CD4-positive, alpha-beta T cell (primary cell): ENCODE measurements around the gene RSKR. TPM values are rescaled to one million over a fixed set of nuclear protein-coding genes. Genes with fewer than 3 reads are reported as not detected.

Experiments used
- ATAC-seq: fragments of 200-7000 bp; cut with Tn5 transposase; one replicate; pipeline ENCODE4 v1.10.0; 2022; ENCODE audit warnings: mild to moderate bottlenecking; ENCODE audit not compliant: poor library complexity
- CTCF ChIA-PET: fragments of 350-600 bp; sonication (Branson Sonifier 250); formaldehyde crosslinking; loops from one replicate; lab custom pipeline; 2021; ENCODE audit warnings: antibody characterized with exemption, inconsistent platforms; lab: Charles Lee
- POLR2A ChIA-PET: fragments of 350-600 bp; sonication (Branson Sonifier 250); formaldehyde crosslinking; loops from one replicate; lab custom pipeline; 2021; ENCODE audit warnings: antibody characterized with exemption, inconsistent platforms; lab: Charles Lee
- DNase-seq, 14 experiments: peaks; one replicate each; pipeline ENCODE4 v3.0.0-alpha.2; 2013 to 2020; ENCODE audit warnings: mixed read lengths in 2 of 14
- H3K27ac ChIP-seq, 2 donors: one replicate each; pipeline versions ENCODE4 v1.5.1 to v1.7.0; 2013; ENCODE audit warnings: low read length in 2 of 2, low read depth in 1 of 2, mild to moderate bottlenecking in 1 of 2
- H3K27me3 ChIP-seq, 2 experiments: 1 replicate in 1 of 2; 2 replicates in 1 of 2; pipeline versions ENCODE4 v1.6.1 to v1.7.0; 2013; ENCODE audit warnings: low read length in 2 of 2, control low read depth in 1 of 2, mild to moderate bottlenecking in 1 of 2, moderate library complexity in 1 of 2; ENCODE audit not compliant: insufficient read depth in 2 of 2, control insufficient read depth in 1 of 2
- H3K36me3 ChIP-seq: one replicate; pipeline ENCODE4 v1.6.1; 2013; ENCODE audit warnings: low read length, control low read depth; ENCODE audit not compliant: insufficient read depth
- H3K4me1 ChIP-seq: one replicate; pipeline ENCODE4 v1.6.1; 2013; ENCODE audit warnings: low read length, control low read depth; ENCODE audit not compliant: insufficient read depth
- H3K4me3 ChIP-seq: one replicate; pipeline ENCODE4 v1.5.1; 2013; ENCODE audit warnings: mild to moderate bottlenecking, low read length, moderate library complexity
- H3K9me3 ChIP-seq, 2 experiments: 1 replicate in 1 of 2; 2 replicates in 1 of 2; pipeline versions ENCODE4 v1.6.1 to v1.7.0; 2013; ENCODE audit warnings: low read length in 2 of 2, mild to moderate bottlenecking in 2 of 2, control low read depth in 1 of 2, moderate library complexity in 1 of 2; ENCODE audit not compliant: control insufficient read depth in 1 of 2, insufficient read depth in 1 of 2
- H3K27ac Mint-ChIP-seq: one replicate; pipeline ENCODE4 v1.8.0; 2020; ENCODE audit warnings: mixed read lengths
- H3K27me3 Mint-ChIP-seq: one replicate; pipeline ENCODE4 v1.8.0; 2021; ENCODE audit warnings: mixed read lengths
- H3K36me3 Mint-ChIP-seq: one replicate; pipeline ENCODE4 v1.8.0; 2021; ENCODE audit warnings: low read depth, mixed read lengths
- H3K4me1 Mint-ChIP-seq: one replicate; pipeline ENCODE4 v1.8.0; 2021; ENCODE audit warnings: low read depth, mixed read lengths
- H3K4me3 Mint-ChIP-seq: one replicate; pipeline ENCODE4 v1.8.0; 2020; ENCODE audit warnings: mild to moderate bottlenecking, mixed read lengths
- H3K9me3 Mint-ChIP-seq: one replicate; pipeline ENCODE4 v1.8.0; 2020; ENCODE audit warnings: mixed read lengths
- CTCF ChIP-seq: fragments of 200-600 bp; IDR thresholded peaks from one replicate; pipeline ENCODE4 v1.8.0; 2022; ENCODE audit warnings: antibody characterized with exemption, mild to moderate bottlenecking
- intact Hi-C, 2 experiments: fragments of 100-400 bp; cut with DNase I in 1 of 2; cut with micrococcal nuclease in 1 of 2; formaldehyde crosslinking; loops; one replicate each; pipeline versions ENCODE4 v1.15.1 to v1.9.0; 2023 to 2025; cut with DNase I, micrococcal nuclease
- total RNA-seq, 174 experiments: library from RNA in 2 of 174; stranded (reverse) in 2 of 174; gene quantifications; one replicate each; pipeline ENCODE4 v1.2.3 and lab custom pipeline; 2021 to 2026

Gene RSKR
- total RNA-seq, 2 experiments from 2014 or later = 13.7 to 14.8 TPM

DNA sequence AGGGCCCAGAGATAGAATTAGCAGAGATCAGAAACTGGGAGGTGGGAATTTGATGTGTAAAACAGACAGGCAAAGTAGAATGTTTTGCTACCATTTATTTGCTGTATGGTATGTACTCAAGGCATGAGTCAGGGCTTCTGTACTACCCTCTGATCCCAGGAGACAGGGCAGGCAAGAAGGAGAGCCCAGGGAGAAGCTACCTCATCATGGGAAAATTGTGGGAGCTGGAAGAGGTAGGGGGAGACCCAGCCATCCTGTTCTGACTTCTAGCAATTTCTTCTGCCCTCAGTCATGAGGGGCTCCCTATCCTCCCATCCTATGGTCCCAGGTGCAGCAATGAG lies 41.0 kb downstream of the RSKR start:
- no peak for TF ChIP-seq CTCF
- POLR2A ChIA-PET = interaction anchor here (2.9 to 4.4 kb wide), 3 partner anchors 23 to 379 kb away, joined by 13 to 70 read pairs (median 63); partner anchors contain the start of genes PHF12, SPAG5 and UNC119
- H3K27me3 ChIP-seq = no peaks in the 10 kb centered on the region
- CTCF ChIA-PET = interaction anchor here (1.3 kb wide), 1 partner anchor 40 kb away, joined by 3 read pairs; no protein-coding TSS in a partner anchor
- ATAC-seq (no peak), DNase-seq (no peak)
- peaks cover 60% of the 10 kb centered on the region for H3K4me1 ChIP-seq
- H3K27ac Mint-ChIP-seq = peak overlapping the region; percentile 91
- no peaks in the 10 kb centered on the region for H3K36me3 ChIP-seq
- H3K4me1 Mint-ChIP-seq = peaks cover 63% of the 10 kb centered on the region
- H3K4me3 ChIP-seq = no peak overlapping the region
- H3K9me3 Mint-ChIP-seq = no peaks in the 10 kb centered on the region
- peaks cover 36% of the 10 kb centered on the region for H3K36me3 Mint-ChIP-seq
- intact Hi-C loops = loop anchor here in 1 of 2 experiments (10.0 kb wide), 1 partner anchor 382 kb away; the partner anchor contains the start of gene PHF12
- no peak overlapping the region for H3K27ac ChIP-seq
- no peaks in the 10 kb centered on the region for H3K9me3 ChIP-seq
- H3K27me3 Mint-ChIP-seq = no peaks in the 10 kb centered on the region
- H3K4me3 Mint-ChIP-seq = peak overlapping the region; percentile 94

DNA sequence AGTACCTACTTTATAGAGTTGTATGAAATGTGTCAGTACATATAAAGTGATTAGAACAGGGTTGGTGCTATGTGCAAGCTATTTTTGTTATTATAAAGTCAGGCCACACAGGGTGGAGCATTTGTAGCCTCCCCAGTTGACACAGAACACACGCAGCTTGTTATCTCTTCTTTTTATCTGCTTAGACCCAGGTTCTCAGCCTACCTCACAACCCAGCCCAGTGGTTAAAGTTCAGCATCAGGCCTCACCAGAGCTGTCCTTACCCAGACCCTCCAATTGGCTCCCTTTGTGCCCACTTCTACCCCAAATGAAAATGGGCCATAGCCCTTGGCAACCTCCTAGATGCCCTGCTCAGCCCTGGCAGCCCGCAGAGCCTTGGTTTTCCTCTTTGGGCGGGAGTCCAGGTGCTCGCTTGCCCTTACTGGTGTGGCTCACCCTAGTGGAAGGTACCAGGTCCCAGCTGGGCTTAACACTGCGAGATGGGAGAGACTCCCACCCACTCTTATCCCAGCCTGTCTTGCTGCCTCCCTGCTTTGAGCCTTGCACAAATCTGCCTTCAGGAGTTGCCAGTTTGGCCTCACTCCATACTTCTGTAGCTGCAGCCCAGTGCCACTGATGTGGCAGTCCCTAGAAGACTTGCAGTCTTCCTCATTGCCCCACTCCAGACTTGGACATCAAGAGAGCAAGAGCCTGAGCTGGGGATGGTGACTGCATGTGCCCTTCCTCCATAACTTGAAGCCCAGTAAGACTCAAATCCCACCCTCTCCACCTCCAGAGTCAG lies 41.5 kb downstream of the RSKR start:
- Histone ChIP-seq H3K4me3 (peak overlapping the region; percentile 95), H3K27ac (peak overlapping the region in 1 of 2 donors; percentile 85), H3K36me3 (no peaks in the 10 kb centered on the region), H3K4me1 (peaks cover 60% of the 10 kb centered on the region), H3K27me3 (no peaks in the 10 kb centered on the region), H3K9me3 (no peaks in the 10 kb centered on the region)
- Mint-ChIP-seq H3K27me3 (no peaks in the 10 kb centered on the region), H3K4me3 (peak overlapping the region; percentile 94), H3K4me1 (peaks cover 68% of the 10 kb centered on the region), H3K9me3 (no peaks in the 10 kb centered on the region), H3K27ac (peak overlapping the region; percentile 91), H3K36me3 (peaks cover 42% of the 10 kb centered on the region)
- intact Hi-C loops = loop anchor here in 1 of 2 experiments (10.0 kb wide), 1 partner anchor 382 kb away; the partner anchor contains the start of gene PHF12
- DNase-seq (peak in 2 of 14 experiments; percentile 24 to 42), ATAC-seq (no peak)
- POLR2A ChIA-PET = interaction anchor here (1.2 to 4.4 kb wide), 9 partner anchors 8 to 379 kb away, joined by 4 to 70 read pairs (median 13); partner anchors contain the start of genes BLTP2, PHF12, POLDIP2 and SDF2
- no peak for TF ChIP-seq CTCF
- CTCF ChIA-PET = interaction anchor here (1.3 kb wide), 1 partner anchor 41 kb away, joined by 3 read pairs; no protein-coding TSS in a partner anchor

DNA sequence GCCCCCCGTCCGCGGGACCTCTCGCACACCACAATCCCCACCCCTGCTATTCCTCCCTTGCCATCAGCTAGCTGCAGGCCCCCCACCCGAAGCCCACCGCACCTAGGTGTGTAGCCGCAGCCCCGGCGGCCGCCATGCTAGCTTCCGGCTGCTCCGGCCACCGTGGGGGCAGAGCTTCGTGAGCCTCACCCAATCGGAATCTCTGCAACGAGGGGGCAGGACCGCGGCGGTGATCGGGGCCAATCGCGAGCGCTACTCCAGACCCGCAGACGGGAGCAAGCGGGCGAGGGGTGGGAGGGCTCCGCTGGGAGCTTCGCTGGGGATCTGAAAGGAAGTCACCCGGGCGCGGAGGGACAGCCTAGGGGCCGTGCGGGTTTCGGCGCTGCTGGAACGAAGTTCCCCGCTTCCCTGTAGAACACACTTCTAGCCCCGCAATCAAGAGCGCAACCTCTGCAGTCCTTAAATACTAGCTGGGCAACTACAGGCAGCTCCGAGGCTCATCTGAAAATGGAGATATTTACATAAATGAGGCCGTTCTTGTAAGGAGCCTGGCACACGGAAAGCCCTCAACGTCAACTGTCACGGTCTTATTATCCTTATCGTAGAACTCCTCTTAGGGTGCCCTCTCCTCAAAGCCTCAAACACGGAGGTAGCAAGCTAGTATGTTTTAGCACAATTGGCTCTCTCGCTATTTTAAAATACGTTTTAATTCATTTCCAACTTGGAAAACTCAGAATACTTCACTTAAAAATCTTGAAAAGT lies 42.4 kb downstream of the RSKR start, which contains the start of gene PIGS:
PIGS (minus strand) TSS at position 164 of the 762 bp plus-strand sequence; CDS start at position 136, 28 bp downstream.
- Histone ChIP-seq H3K36me3 (peaks cover 3% of the 10 kb centered on the region), H3K9me3 (no peaks in the 10 kb centered on the region), H3K27ac (peak within 1 kb of the TSS; percentile 66 to 85), H3K27me3 (no peaks in the 10 kb centered on the region), H3K4me3 (peak within 1 kb of the TSS; percentile 95), H3K4me1 (peaks cover 54% of the 10 kb centered on the region)
- ChIA-PET CTCF (interaction anchor here (0.8 to 1.4 kb wide), 5 partner anchors 22 to 91 kb away, joined by 3 to 4 read pairs (median 3); partner anchors contain the start of gene SUPT6H), POLR2A (interaction anchor here (0.6 to 4.4 kb wide), 15 partner anchors 9 to 380 kb away, joined by 3 to 70 read pairs (median 5); partner anchors contain the start of genes BLTP2, NEK8, PHF12 and POLDIP2)
- peak; percentile 96 for ATAC-seq
- Mint-ChIP-seq H3K4me1 (peaks cover 65% of the 10 kb centered on the region), H3K4me3 (peak within 1 kb of the TSS; percentile 94), H3K27me3 (no peaks in the 10 kb centered on the region), H3K36me3 (peaks cover 48% of the 10 kb centered on the region), H3K27ac (peak within 1 kb of the TSS; percentile 91), H3K9me3 (no peaks in the 10 kb centered on the region)
- intact Hi-C loops = loop anchor here (1.0 to 10.0 kb wide), 4 partner anchors 19 to 383 kb away; partner anchors contain the start of genes PHF12 (in 1 of the 2), SPAG5 (in 1 of the 2) and UNC119 (in 1 of the 2)
- TF ChIP-seq CTCF = no peak
- peak; percentile 78 to 95 (median 88) for DNase-seq
